Measurements from ENCODE around the gene KNG1.
A peak's percentile ranks its signal among the peaks of the same experiment; 100 is the strongest.

KNG1 gene

GRCh38 chr3:186719945-186720739, 3.0 kb downstream of the KNG1 start:
- no peak for DNase-seq (ENCODE audit: low read depth in 1 of 2, low spot score in 1 of 2)
- Histone ChIP-seq H3K27ac (replicated peaks) (no peak overlapping the region), H3K4me3 (replicated peaks; ENCODE audit: insufficient read depth, low read length) (no peak overlapping the region), H3K27me3 (ENCODE audit: insufficient read depth, poor library complexity, severe bottlenecking) (no peaks in the 10 kb centered on the region)
- no peak for TF ChIP-seq CTCF (IDR thresholded peaks at IDR 0.05; ENCODE audit: insufficient read depth, low read length)
- TF ChIP-seq SPI1 (IDR thresholded peaks at IDR 0.05; ENCODE audit: borderline replicate concordance, low read depth) = no peak
- no peak for TF ChIP-seq GABPA (IDR thresholded peaks at IDR 0.05; ENCODE audit: low read depth)
- TF ChIP-seq REST (IDR thresholded peaks at IDR 0.05; ENCODE audit: insufficient replicate concordance, low read depth) = no peak
- TF ChIP-seq POLR2AphosphoS5 (IDR thresholded peaks at IDR 0.05; ENCODE audit: low read depth) = no peak

GRCh38 chr3:186722457-186722856, 5.3 kb downstream of the KNG1 start:
- peak in 1 of 2 experiments; percentile 2 for DNase-seq (ENCODE audit: low read depth in 1 of 2, low spot score in 1 of 2)

More at GRCh38 chr3:186722457-186722856, 5.3 kb downstream of the KNG1 start:
- TF ChIP-seq POLR2AphosphoS5 (IDR thresholded peaks at IDR 0.05; ENCODE audit: low read depth) (no peak), REST (IDR thresholded peaks at IDR 0.05; ENCODE audit: insufficient replicate concordance, low read depth) (no peak), GABPA (IDR thresholded peaks at IDR 0.05; ENCODE audit: low read depth) (no peak), SPI1 (IDR thresholded peaks at IDR 0.05; ENCODE audit: borderline replicate concordance, low read depth) (no peak), CTCF (IDR thresholded peaks at IDR 0.05; ENCODE audit: insufficient read depth, low read length) (no peak)
- Histone ChIP-seq H3K27me3 (ENCODE audit: insufficient read depth, poor library complexity, severe bottlenecking) (no peaks in the 10 kb centered on the region), H3K27ac (replicated peaks) (no peak overlapping the region), H3K4me3 (replicated peaks; ENCODE audit: insufficient read depth, low read length) (no peak overlapping the region)

Data from HL-60 (cell line).